Measurements from ENCODE around the gene RWDD3. TPM values are rescaled to one million over a fixed set of nuclear protein-coding genes. Genes with fewer than 3 reads are reported as not detected.

Gene RWDD3
- total RNA-seq, 1 donor from 2014 or later: 11.8 TPM

GRCh38 chr1:95249916-95250315, 15.9 kb downstream of the RWDD3 start:
- Histone ChIP-seq H3K27ac (no peak overlapping the region), H3K36me3 (peaks cover 15% of the 10 kb centered on the region)
- TF ChIP-seq CTCF (IDR thresholded peaks at IDR 0.05): no peak

GRCh38 chr1:95252422-95252821, 18.4 kb downstream of the RWDD3 start:
- intact Hi-C loops (cut with DNase I): no loop called here
- Histone ChIP-seq H3K9me3 (no peaks in the 10 kb centered on the region), H3K27ac (no peak overlapping the region), H3K27me3 (ENCODE audit: low read depth) (no peaks in the 10 kb centered on the region), H3K36me3 (peaks cover 6% of the 10 kb centered on the region), H3K4me3 (no peak overlapping the region), H3K4me1 (no peaks in the 10 kb centered on the region)
- no peak for TF ChIP-seq CTCF (IDR thresholded peaks at IDR 0.05)
- ATAC-seq (no peak), DNase-seq (no peak)

More at GRCh38 chr1:95249916-95250315, 15.9 kb downstream of the RWDD3 start:
- Histone ChIP-seq H3K27me3 (ENCODE audit: low read depth) (no peaks in the 10 kb centered on the region), H3K4me3 (no peak overlapping the region), H3K9me3 (no peaks in the 10 kb centered on the region), H3K4me1 (no peaks in the 10 kb centered on the region)
- DNase-seq: no peak
- ATAC-seq: no peak
- intact Hi-C loops (cut with DNase I): no loop called here

- Histone ChIP-seq H3K27ac (no peak overlapping the region), H3K9me3 (no peaks in the 10 kb centered on the region), H3K4me3 (no peak overlapping the region), H3K4me1 (no peaks in the 10 kb centered on the region), H3K27me3 (ENCODE audit: low read depth) (no peaks in the 10 kb centered on the region), H3K36me3 (no peaks in the 10 kb centered on the region)
- intact Hi-C loops (cut with DNase I): no loop called here
- no peak for ATAC-seq
- DNase-seq: no peak
- no peak for TF ChIP-seq CTCF (IDR thresholded peaks at IDR 0.05)
Observed at GRCh38 chr1:95254959-95255358, 20.9 kb downstream of the RWDD3 start.

- ATAC-seq (no peak), DNase-seq (no peak)
- H3K27me3 ChIP-seq (ENCODE audit: low read depth): no peaks in the 10 kb centered on the region
- no peak for TF ChIP-seq CTCF (IDR thresholded peaks at IDR 0.05)
- H3K4me1 ChIP-seq: no peaks in the 10 kb centered on the region
- intact Hi-C loops (cut with DNase I): no loop called here
- H3K9me3 ChIP-seq: no peaks in the 10 kb centered on the region
- no peak overlapping the region for H3K4me3 ChIP-seq
- H3K36me3 ChIP-seq: no peaks in the 10 kb centered on the region
- no peak overlapping the region for H3K27ac ChIP-seq
Observed at GRCh38 chr1:95255826-95256225, 21.8 kb downstream of the RWDD3 start.

GRCh38 chr1:95257758-95258157, 23.7 kb downstream of the RWDD3 start:
- Histone ChIP-seq H3K27me3 (ENCODE audit: low read depth) (no peaks in the 10 kb centered on the region), H3K27ac (no peak overlapping the region), H3K4me3 (no peak overlapping the region), H3K4me1 (no peaks in the 10 kb centered on the region), H3K9me3 (no peaks in the 10 kb centered on the region), H3K36me3 (no peaks in the 10 kb centered on the region)
- TF ChIP-seq CTCF (IDR thresholded peaks at IDR 0.05): no peak
- no peak for DNase-seq
- no peak for ATAC-seq
- intact Hi-C loops (cut with DNase I): no loop called here

- no peak overlapping the region for H3K27ac ChIP-seq
- no peak overlapping the region for H3K4me3 ChIP-seq
- no peaks in the 10 kb centered on the region for H3K9me3 ChIP-seq
- H3K4me1 ChIP-seq: no peaks in the 10 kb centered on the region
- ATAC-seq: no peak
- H3K36me3 ChIP-seq: no peaks in the 10 kb centered on the region
- no peak for DNase-seq
- no peaks in the 10 kb centered on the region for H3K27me3 ChIP-seq (ENCODE audit: low read depth)
- no peak for TF ChIP-seq CTCF (IDR thresholded peaks at IDR 0.05)
- intact Hi-C loops (cut with DNase I): no loop called here
Observed at GRCh38 chr1:95259245-95259644, 25.2 kb downstream of the RWDD3 start.
